Astrocyte (in vitro differentiated cells and primary cell): Measurements from ENCODE around the gene FEV. TPM values are rescaled to one million over a fixed set of nuclear protein-coding genes. Genes with fewer than 3 reads are reported as not detected.
A peak's percentile ranks its signal among the peaks of the same experiment; 100 is the strongest.

Source experiments
- DNase-seq: peaks from one replicate; pipeline ENCODE4 v3.0.0-alpha.2; 2010; ENCODE audit warnings: low read depth
- FAIRE-seq: peaks from 2 replicates; lab custom pipeline; 2011; peaks lifted over from hg19 to GRCh38; lab: Jason Lieb, UNC
- H2AFZ ChIP-seq: 2 replicates; pipeline ENCODE4 v1.6.0; 2012; ENCODE audit warnings: low read depth, low read length, inconsistent platforms
- H3K27ac ChIP-seq: 2 replicates; pipeline ENCODE4 v1.5.1; 2011; ENCODE audit warnings: low read depth, low read length, inconsistent platforms
- H3K27me3 ChIP-seq: 2 replicates; pipeline ENCODE4 v1.6.0; 2011; ENCODE audit warnings: low read length, inconsistent platforms; ENCODE audit not compliant: insufficient read depth
- H3K36me3 ChIP-seq: 2 replicates; pipeline ENCODE4 v1.5.1; 2011; ENCODE audit warnings: low read length, inconsistent platforms; ENCODE audit not compliant: insufficient read depth
- H3K4me1 ChIP-seq: 2 replicates; pipeline ENCODE4 v1.5.1; 2011; ENCODE audit warnings: low read length, inconsistent platforms; ENCODE audit not compliant: insufficient read depth
- H3K4me2 ChIP-seq: 2 replicates; pipeline ENCODE4 v1.6.0; 2012; ENCODE audit warnings: low read length, inconsistent platforms
- H3K4me3 ChIP-seq: 2 replicates; pipeline ENCODE4 v1.5.1; 2011; ENCODE audit warnings: low read depth, mild to moderate bottlenecking, low read length, inconsistent platforms; ENCODE audit not compliant: insufficient read depth
- H3K79me2 ChIP-seq: 2 replicates; pipeline ENCODE4 v1.6.0; 2012; ENCODE audit warnings: mild to moderate bottlenecking, low read length, inconsistent platforms; ENCODE audit not compliant: insufficient read depth
- H3K9ac ChIP-seq: 2 replicates; pipeline ENCODE4 v1.6.0; 2012; ENCODE audit warnings: mild to moderate bottlenecking, low read length, inconsistent platforms
- H3K9me3 ChIP-seq: 2 replicates; pipeline ENCODE4 v1.5.1; 2012; ENCODE audit warnings: low read depth, mild to moderate bottlenecking, low read length, inconsistent platforms; ENCODE audit not compliant: insufficient read depth
- H4K20me1 ChIP-seq: 2 replicates; pipeline ENCODE4 v1.6.0; 2012; ENCODE audit warnings: low read length, inconsistent platforms; ENCODE audit not compliant: insufficient read depth
- H3K27ac Mint-ChIP-seq: one replicate; pipeline ENCODE4 v1.8.0; 2021; ENCODE audit warnings: mild to moderate bottlenecking, mixed read lengths; ENCODE audit not compliant: unreplicated experiment
- H3K27me3 Mint-ChIP-seq: one replicate; pipeline ENCODE4 v1.8.0; 2021; ENCODE audit warnings: low read depth, mixed read lengths; ENCODE audit not compliant: unreplicated experiment
- H3K36me3 Mint-ChIP-seq: one replicate; pipeline ENCODE4 v1.8.0; 2021; ENCODE audit warnings: low read depth, mixed read lengths; ENCODE audit not compliant: unreplicated experiment
- H3K4me1 Mint-ChIP-seq: one replicate; pipeline ENCODE4 v1.8.0; 2021; ENCODE audit warnings: low read depth, mixed read lengths; ENCODE audit not compliant: unreplicated experiment
- H3K4me3 Mint-ChIP-seq: one replicate; pipeline ENCODE4 v1.8.0; 2021; ENCODE audit warnings: mild to moderate bottlenecking, moderate library complexity, mixed read lengths; ENCODE audit not compliant: unreplicated experiment
- H3K9me3 Mint-ChIP-seq: one replicate; pipeline ENCODE4 v1.8.0; 2021; ENCODE audit warnings: mild to moderate bottlenecking, mixed read lengths; ENCODE audit not compliant: unreplicated experiment
- CTCF ChIP-seq: IDR thresholded peaks from 2 replicates; pipeline ENCODE4 v1.5.1; 2011; ENCODE audit warnings: low read depth, mild to moderate bottlenecking, inconsistent platforms, low read length, moderate library complexity; ENCODE audit not compliant: insufficient read depth
- EZH2 ChIP-seq: IDR thresholded peaks from 2 replicates; pipeline ENCODE4 v1.6.1; 2012; ENCODE audit warnings: mild to moderate bottlenecking, low read length, inconsistent platforms; ENCODE audit not compliant: insufficient read depth
- total RNA-seq: library from RNA; stranded (reverse); gene quantifications from 2 replicates; pipeline ENCODE4 v1.2.1, GENCODE V29; 2021

FEV gene
- total RNA-seq, 1 donor from 2014 or later = not detected

- FAIRE-seq = no peak
- Mint-ChIP-seq H3K4me3 (peak overlapping the region; percentile 82), H3K4me1 (peaks cover 18% of the 10 kb centered on the region), H3K9me3 (peaks cover 2% of the 10 kb centered on the region), H3K36me3 (no peaks in the 10 kb centered on the region), H3K27ac (peak overlapping the region; percentile 7), H3K27me3 (peaks cover 49% of the 10 kb centered on the region)
- Histone ChIP-seq H3K4me2 (no peak overlapping the region), H3K9me3 (no peaks in the 10 kb centered on the region), H3K4me1 (peaks cover 14% of the 10 kb centered on the region), H2AFZ (no peak overlapping the region), H3K79me2 (no peaks in the 10 kb centered on the region), H3K9ac (no peak overlapping the region), H4K20me1 (peaks cover 4% of the 10 kb centered on the region), H3K36me3 (no peaks in the 10 kb centered on the region), H3K27me3 (peaks cover 49% of the 10 kb centered on the region), H3K4me3 (no peak overlapping the region), H3K27ac (no peak overlapping the region)
- TF ChIP-seq CTCF = no peak
- no peak for TF ChIP-seq EZH2
- DNase-seq = no peak
These were observed 23.1 kb downstream of the FEV start for GRCh38 chr2:218961651-218962570.

- Mint-ChIP-seq H3K27me3 (peaks cover 52% of the 10 kb centered on the region), H3K27ac (peak overlapping the region; percentile 7), H3K36me3 (no peaks in the 10 kb centered on the region), H3K4me1 (peaks cover 18% of the 10 kb centered on the region), H3K9me3 (peaks cover 2% of the 10 kb centered on the region), H3K4me3 (peak overlapping the region; percentile 68)
- Histone ChIP-seq H3K36me3 (no peaks in the 10 kb centered on the region), H2AFZ (no peak overlapping the region), H3K4me1 (peaks cover 14% of the 10 kb centered on the region), H3K9me3 (no peaks in the 10 kb centered on the region), H4K20me1 (peaks cover 4% of the 10 kb centered on the region), H3K9ac (no peak overlapping the region), H3K79me2 (no peaks in the 10 kb centered on the region), H3K27me3 (peaks cover 54% of the 10 kb centered on the region), H3K4me2 (no peak overlapping the region), H3K4me3 (no peak overlapping the region), H3K27ac (no peak overlapping the region)
- DNase-seq = no peak
- TF ChIP-seq EZH2 (no peak), CTCF (no peak)
- no peak for FAIRE-seq
These were observed 23.8 kb downstream of the FEV start for GRCh38 chr2:218961229-218961628.
